ENCODE results near the gene DPP6.
"Not testable (repeated sequence)": the region's sequence is repeated elsewhere in the genome, so short reads cannot be mapped to it uniquely, and the experiment has no call there.

DPP6 gene

DNA sequence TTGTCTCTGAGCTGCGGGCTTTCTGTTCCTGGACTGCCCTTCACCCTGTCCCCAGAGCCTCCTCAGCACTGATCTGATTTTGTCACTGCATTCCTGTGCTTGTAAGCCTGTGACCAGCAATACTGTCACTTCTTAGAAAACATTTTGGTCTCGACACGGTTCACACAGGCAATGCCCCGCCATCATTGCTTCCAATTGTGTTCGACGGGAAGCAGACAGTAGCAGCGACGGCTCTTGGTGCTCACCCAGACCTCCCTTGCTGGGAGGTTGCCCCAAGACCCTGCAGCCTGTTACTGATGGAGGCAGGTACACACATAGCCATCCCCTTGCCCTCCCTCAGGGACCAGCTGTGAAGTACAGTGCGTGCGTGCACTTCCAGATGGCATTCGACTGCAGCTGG, 99.1 kb downstream of the DPP6 start:
- not testable (repeated sequence) for DNase-seq

DNA sequence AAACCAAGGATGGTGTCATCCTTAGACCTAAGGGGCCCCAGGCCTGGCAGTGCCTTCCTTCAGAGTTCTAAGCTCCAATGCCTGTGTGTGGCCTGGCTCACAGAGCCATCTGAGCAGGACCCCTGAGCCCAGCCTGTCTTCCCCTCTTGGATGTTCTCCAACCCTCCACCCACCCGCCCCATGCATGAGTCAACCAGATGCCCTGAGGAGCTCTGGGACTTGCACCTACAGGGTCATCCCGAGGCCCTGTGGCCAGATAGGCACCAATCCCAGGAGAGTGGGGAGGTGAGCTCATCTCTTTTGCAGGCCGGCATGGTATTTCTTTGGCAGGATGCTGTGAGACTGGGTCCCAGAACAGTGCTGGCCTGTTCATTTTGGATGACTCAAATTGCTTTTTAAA, 103.7 kb downstream of the DPP6 start:
- DNase-seq, result not testable (repeated sequence)

- DNase-seq, result not testable (repeated sequence)
These were observed 110.7 kb downstream of the DPP6 start for GRCh38 chr7:154162921-154163320.

DNA sequence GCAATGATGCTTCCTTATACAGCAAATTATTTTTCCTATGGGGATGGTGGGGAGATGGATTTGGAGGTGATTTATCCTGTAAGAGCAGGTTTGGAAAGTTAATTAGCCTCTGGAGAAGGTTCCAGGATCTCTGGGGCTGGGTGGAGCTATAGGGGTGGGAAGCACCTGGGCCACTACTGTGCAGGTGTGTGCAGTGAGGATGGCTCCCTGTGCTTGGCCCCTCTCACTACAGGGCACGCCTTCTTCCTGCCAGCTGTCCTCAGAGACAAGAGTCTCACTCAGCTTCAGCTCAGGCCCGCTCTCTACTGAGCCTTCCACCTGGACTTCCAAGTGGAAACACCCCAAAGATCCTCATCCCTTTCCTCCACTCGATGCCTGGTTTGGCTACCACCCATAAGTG, 111.4 kb downstream of the DPP6 start:
- not testable (repeated sequence) for DNase-seq

- DNase-seq, result no peak
These were observed 114.9 kb downstream of the DPP6 start for GRCh38 chr7:154167051-154167450.

DNA sequence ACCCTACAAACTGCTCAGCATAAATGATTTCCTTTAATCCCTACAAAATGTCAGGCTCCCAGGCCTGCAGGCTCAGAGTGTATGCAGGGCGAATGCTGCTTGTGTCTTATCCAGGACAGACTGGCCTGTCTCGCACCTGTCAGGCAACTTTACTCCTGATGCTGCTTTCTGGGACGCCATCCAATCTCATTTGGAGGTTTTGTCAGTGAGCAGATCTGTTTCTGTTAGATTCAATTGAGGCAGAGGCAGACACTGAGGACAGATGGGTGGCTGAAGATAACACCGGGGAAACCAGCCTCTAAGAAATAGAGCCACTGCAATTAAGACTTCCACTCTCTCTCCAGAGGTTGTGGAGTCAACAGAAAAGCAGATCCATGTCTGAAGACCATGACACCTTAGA, 115.6 kb downstream of the DPP6 start:
- no peak for DNase-seq

- no peak for DNase-seq
These were observed 119.2 kb downstream of the DPP6 start for GRCh38 chr7:154171422-154171821.

- no peak for DNase-seq
These were observed 120.0 kb downstream of the DPP6 start for GRCh38 chr7:154172236-154172635.

GRCh38 chr7:154177584-154177983, 125.4 kb downstream of the DPP6 start:
- DNase-seq, result no peak

DNA sequence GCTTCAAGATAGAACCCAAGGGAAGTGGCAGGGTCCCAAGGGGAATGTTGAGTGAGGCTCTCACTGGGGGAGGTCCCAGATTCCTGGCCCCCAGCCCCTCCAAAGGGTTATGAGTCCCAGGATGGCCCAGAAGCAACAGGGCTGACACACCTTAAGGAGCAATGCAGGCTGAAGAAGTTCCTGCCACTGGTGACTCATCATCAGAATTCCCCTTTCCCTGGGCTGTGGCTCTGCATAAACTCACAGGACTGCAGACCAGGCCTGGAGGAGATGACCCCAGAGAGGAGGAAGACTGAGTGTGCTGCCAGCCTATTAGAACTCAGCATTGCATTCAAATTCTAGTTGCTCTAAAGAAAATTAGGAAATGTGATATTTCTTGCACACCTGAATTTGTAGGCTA, 126.7 kb downstream of the DPP6 start:
- no peak for DNase-seq

DNA sequence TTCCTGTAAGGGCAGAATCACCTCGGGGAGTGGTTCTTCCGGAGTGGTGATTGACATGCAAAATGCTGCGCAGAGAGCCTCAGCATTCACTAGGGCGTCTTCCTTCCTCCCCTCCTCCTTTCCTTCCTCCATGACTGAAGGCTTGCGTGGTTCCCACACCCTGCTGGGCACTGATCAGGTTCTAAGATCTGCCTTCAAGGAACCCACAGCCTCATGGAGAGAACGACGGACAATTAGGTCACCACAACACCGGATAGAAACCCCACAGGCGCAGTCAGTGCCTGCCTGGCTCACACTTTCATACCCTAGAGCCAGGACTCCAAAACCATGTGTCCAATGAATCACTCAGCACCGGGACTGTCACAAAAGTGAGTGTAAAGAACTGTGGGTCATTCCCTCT, 131.3 kb downstream of the DPP6 start:
- DNase-seq, result no peak

DNA sequence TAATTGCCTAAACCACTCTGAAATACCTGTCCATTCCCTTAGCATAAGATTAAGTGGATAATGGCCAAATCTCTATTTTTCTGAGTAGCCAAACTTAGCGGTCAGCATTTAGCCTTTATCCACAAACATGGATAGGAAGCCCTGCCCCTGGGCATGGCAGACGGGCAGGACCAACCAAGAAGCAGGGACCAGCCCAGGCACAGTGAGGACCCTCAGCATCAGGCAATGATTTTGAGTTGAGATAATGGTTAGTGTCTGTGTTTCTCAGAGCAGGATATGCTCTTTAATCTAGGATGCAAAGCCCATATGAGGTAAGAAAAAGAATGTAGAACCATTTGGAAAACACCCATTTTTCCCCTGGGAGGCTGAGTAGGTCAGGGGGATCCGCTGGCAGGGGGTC, 131.7 kb downstream of the DPP6 start:
- DNase-seq, result no peak

GRCh38 chr7:154186811-154187210, 134.6 kb downstream of the DPP6 start:
- no peak for DNase-seq

DNA sequence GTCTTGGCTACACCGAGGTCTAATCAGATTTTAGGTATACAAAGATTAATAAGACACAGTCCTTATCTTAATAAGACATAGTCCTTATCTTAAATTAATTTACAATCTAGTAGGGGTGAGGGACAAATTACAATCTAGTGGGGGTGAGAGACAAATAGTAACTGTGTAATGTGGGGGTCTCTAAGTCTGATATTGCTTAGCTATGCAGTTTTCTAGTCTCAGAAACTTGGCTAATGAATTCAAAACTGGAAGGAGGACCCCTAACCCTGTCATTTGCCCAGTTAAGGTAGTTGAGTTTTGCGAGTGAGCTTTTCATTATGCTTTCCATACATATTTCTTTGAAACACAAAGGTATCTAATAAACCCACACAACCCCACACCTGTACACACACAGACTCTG, 136.1 kb downstream of the DPP6 start:
- no peak for DNase-seq

DNA sequence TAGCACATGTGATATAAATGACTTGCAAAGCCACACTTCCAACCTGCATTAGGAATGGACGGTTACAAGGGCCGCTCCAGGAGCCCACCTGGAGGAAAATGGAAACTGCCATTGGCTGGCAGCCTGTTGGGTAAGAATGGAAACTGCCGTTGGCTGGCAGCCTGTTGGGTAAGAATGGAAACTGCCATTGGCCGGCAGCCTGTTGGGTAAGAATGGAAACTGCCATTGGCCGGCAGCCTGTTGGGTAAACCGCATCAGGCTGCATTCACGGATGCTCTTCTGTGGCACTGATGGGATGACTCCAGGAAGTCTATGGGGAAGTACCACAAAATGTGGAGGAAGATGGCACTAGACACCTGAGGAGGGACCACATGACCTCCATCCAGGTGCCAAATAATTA, 143.1 kb downstream of the DPP6 start:
- DNase-seq, result no peak

DNA sequence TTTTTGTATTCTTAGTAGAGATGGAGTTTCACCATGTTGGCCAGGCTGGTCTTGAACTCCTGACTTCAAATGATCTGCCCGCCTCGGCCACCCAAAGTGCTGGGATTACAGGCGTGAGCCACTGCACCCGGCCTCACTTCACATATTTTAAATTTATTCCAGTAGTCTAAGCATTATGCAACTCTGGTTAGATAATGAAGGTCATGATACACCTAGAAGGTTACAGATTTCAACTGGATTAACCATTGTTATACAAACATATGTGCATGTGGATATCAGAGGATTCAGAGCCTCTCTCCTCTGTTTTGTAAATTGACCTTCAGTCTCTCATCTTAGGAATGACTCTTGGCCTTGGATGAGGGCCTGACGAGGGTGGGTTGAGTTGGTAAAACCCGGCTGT, 146.3 kb downstream of the DPP6 start:
- DNase-seq, result no peak

GRCh38 chr7:154200241-154200640, 148.0 kb downstream of the DPP6 start:
- no peak for DNase-seq

DNA sequence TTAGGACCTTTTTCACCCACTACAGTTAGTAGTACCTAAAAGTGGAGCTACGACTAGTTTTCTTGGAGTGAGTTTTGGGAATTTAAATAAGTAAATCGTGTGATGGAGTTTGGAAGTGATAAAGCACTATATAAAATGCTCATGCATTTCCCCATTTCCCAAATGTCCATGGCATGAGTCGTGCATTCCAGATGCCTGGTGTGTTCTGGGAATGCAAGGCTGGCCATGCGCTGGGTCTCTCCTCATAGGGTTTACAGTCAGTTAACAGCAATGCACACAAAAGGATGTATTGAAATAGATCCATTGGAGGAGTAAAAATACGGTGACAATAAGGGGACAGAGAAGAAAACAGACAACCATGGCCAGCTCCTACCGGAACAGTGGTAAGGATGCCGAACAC, 149.8 kb downstream of the DPP6 start:
- no peak for DNase-seq

DNA sequence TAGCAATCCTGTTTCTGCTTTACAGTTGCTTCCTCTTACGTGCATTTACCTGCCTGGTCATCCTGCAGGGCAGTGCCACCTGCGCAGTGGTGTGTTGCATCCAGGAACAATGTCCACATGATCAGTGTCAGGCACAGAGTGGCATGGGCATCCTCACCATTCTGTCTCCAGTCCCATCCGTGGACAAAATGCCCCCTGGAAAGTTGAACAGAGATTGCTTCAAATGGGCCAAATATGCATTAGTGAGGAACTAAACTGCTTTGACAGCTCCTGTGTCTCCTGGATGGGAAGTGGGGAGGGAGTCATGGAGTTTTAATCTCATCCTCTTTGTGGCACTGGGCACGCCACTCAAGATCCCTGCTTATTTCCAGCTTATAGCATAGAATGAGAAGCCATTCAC, 151.8 kb downstream of the DPP6 start:
- DNase-seq, result no peak

DNA sequence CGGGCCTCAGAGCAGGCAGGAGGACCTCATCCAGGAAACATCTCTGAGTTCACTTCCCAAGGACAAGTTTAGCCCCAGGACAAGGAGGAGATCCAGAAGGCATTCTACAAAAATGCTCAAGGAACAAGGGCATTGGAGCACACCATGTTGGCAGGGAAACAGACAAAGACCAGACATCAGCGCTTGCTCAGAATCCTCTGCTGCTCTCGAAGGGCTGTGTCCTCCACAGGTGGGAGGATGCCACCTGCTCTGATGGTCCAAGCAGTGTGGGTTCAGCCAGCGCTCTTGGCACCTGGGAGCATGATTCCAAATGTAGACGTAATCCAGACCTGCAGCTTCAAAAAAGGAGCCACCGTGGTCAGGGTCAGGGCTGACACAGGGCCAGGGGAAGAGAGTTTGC, 160.7 kb downstream of the DPP6 start:
- no peak for DNase-seq

DNA sequence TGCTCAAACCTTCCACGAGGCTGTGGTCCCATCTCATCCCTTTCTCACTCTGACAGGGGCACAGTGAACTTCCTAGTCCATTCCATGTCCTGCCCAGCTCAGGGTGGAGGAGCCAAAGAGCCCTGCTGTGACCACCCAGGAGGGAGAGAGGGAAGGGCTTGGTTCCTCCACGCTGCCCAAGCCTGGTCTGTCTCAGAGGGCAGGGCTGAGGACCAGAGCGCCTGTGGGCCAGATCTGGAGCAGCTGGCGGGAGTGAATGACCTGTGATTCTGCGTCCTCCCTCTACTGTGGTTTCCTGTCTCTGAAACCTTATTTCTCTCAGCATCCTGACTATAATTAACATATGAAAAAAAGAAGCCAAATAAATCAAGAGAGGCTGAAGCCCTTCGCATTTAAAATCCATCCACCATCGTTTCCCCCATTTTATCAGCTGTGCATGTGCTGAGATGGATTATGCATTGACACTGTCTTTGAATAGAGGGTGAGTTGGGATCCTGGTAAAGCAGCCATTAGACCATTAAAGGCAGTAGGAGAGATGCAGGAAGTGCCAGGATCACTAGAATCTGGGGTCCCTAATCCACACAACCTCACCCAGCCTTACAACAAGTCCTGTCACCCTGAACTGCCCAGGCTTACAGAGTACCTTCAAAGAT, 165.6 kb downstream of the DPP6 start:
- no peak for DNase-seq

DNA sequence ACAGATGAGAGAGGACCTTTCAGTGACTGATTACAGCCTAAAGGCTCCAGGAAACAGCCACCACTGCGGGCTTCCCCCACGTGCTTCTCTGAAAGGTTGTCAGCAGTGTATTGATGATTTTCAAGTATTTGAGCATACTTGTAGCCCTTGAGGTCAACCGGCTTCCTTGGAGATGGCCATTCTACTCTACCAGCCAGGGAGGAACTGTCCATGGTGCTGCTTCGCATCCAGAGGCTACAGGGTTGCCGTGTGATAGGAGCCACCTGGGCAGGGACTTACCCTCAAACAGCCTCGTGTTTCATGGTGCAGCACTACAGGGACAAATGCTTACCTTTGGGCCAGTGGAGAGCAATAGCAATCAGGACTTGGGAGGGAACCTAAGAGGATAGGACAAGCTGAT, 179.5 kb downstream of the DPP6 start:
- DNase-seq, result no peak

- no peak for DNase-seq
These were observed 180.5 kb downstream of the DPP6 start for GRCh38 chr7:154232700-154233099.

DNA sequence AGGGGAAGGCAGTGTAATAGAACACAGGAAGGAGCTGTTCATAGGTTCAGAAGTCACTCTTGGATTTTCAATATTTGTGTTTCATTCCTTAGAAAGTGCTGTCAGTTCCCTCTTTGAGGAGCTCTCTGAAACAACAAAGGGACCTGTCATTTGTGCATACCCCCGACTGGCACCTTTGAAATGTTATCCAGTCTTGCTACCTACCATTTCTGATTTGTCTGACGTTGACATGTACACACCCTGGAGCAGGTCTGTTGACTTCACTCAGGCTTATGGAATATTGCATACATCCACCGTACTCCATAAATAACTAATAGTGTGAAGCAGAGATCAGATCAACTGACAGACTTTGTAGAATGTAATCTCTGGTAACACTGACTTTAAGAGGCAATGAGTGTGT, 189.8 kb downstream of the DPP6 start:
- no peak for DNase-seq

DNA sequence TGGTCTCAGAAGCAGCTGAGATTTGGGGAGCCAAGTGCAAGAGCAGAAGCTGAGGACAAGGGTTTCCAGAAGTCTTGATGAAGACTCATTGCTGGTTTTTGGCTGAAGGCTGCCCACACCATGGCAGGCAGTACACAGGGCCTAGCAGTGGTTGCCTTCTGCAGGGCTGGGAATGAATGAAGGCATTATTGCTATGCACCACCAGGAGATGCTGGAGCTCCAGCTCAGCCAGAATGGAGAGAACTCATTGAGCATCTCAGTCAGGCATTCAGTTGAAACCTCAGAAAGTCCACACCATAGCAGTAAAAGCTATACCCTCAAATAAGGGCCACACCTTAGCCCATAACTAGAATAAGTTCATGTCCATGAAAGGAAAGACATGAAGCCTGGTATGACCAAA, 190.5 kb downstream of the DPP6 start:
- no peak for DNase-seq

DNA sequence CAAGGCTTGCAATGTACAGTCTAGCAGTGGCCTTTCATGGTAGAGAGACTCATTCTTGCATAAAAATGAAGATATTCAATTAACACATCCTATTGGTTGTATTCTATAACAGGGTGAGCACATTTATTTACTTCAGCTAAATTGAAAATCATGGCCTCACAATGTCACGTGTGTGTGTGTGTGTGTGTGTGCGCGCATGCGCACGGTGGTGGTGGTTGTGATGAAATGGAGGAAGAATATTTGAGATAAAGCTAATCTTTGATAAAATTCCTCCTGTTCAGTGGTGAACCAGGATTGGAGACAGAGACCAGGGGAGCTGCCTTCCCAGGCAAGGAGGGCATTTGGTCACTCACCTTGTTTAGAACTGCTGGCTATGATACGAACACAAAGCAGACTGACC, 199.8 kb downstream of the DPP6 start:
- DNase-seq, result no peak

All from activated CD4-positive, alpha-beta T cell treated with anti-CD3 and anti-CD28 coated beads, Interleukin-2, amount 50 U/mL, for 16 hours (primary cell).